ENCODE measurements around the gene TRIO. TPM values are rescaled to one million over a fixed set of nuclear protein-coding genes. Genes with fewer than 3 reads are reported as not detected.

TRIO gene
- total RNA-seq, 4 donors from 2014 or later: 21.2 to 105 (median 47.6) TPM

GRCh38 chr5:14252793-14253192 lies 109.7 kb downstream of the TRIO start:
- no peak for TF ChIP-seq POLR2A (IDR thresholded peaks at IDR 0.05)
- TF ChIP-seq CTCF (IDR thresholded peaks at IDR 0.05): no peak
- 79 to 91% methylated on average over 3 to 4 of the region's 4 CpGs for WGBS, 2 donors
- Histone ChIP-seq H3K4me3 (no peak overlapping the region), H3K36me3 (no peaks in the 10 kb centered on the region), H3K27ac (no peak overlapping the region), H3K4me1 (peaks cover 0 to 43% (median 5%) of the 10 kb centered on the region in 3 donors), H3K9me3 (peaks cover 0 to 4% (median 3%) of the 10 kb centered on the region in 3 donors), H3K27me3 (no peaks in the 10 kb centered on the region)
- no peak for DNase-seq
- intact Hi-C loops (cut with DNase I): no loop called here

- Histone ChIP-seq H3K4me1 (peaks cover 0 to 58% (median 4%) of the 10 kb centered on the region in 3 donors), H3K4me3 (no peak overlapping the region), H3K27ac (peak overlapping the region in 2 of 4 donors; percentile 27 to 48), H3K36me3 (no peaks in the 10 kb centered on the region), H3K9me3 (peaks cover 0 to 4% (median 3%) of the 10 kb centered on the region in 3 donors), H3K27me3 (no peaks in the 10 kb centered on the region)
- 73 to 80% methylated on average over 2 of the region's 2 CpGs for WGBS, 2 donors
- no peak for DNase-seq
- TF ChIP-seq CTCF (IDR thresholded peaks at IDR 0.05) (no peak), POLR2A (IDR thresholded peaks at IDR 0.05) (no peak)
- intact Hi-C loops (cut with DNase I): no loop called here
These were observed 111.5 kb downstream of the TRIO start for GRCh38 chr5:14254686-14255085.

- Histone ChIP-seq H3K9me3 (peaks cover 0 to 4% (median 3%) of the 10 kb centered on the region in 3 donors), H3K36me3 (no peaks in the 10 kb centered on the region), H3K4me1 (peaks cover 3 to 57% (median 4%) of the 10 kb centered on the region in 3 donors), H3K4me3 (no peak overlapping the region), H3K27ac (peak overlapping the region in 3 of 4 donors; percentile 2 to 22 (median 14)), H3K27me3 (no peaks in the 10 kb centered on the region)
- 81 to 82% methylated on average over 5 of the region's 5 CpGs for WGBS, 2 donors
- intact Hi-C loops (cut with DNase I): no loop called here
- no peak for DNase-seq
- TF ChIP-seq CTCF (IDR thresholded peaks at IDR 0.05) (no peak), POLR2A (IDR thresholded peaks at IDR 0.05) (no peak)
These were observed 113.0 kb downstream of the TRIO start for GRCh38 chr5:14256026-14256690.

- H3K27me3 ChIP-seq: no peaks in the 10 kb centered on the region
- no peak for TF ChIP-seq CTCF (IDR thresholded peaks at IDR 0.05)
- TF ChIP-seq POLR2A (IDR thresholded peaks at IDR 0.05): no peak
- intact Hi-C loops (cut with DNase I): no loop called here
- DNase-seq: no peak
- H3K9me3 ChIP-seq: peaks cover 0 to 4% (median 3%) of the 10 kb centered on the region in 3 donors
- H3K27ac ChIP-seq: peak overlapping the region in 2 of 4 donors; percentile 13 to 14
- H3K36me3 ChIP-seq: no peaks in the 10 kb centered on the region
- H3K4me3 ChIP-seq: no peak overlapping the region
- H3K4me1 ChIP-seq: peaks cover 4 to 58% (median 4%) of the 10 kb centered on the region in 3 donors
- 78 to 81% methylated on average over 10 to 11 of the region's 11 CpGs for WGBS, 2 donors
These were observed 113.7 kb downstream of the TRIO start for GRCh38 chr5:14256756-14257393.

GRCh38 chr5:14257995-14258403 lies 114.9 kb downstream of the TRIO start:
- DNase-seq: no peak
- intact Hi-C loops (cut with DNase I): no loop called here
- 66 to 95% methylated on average over 6 of the region's 7 CpGs for WGBS, 2 donors
- H3K27me3 ChIP-seq: no peaks in the 10 kb centered on the region
- TF ChIP-seq CTCF (IDR thresholded peaks at IDR 0.05): no peak
- no peak for TF ChIP-seq POLR2A (IDR thresholded peaks at IDR 0.05)
- peaks cover 0 to 4% (median 3%) of the 10 kb centered on the region in 3 donors for H3K9me3 ChIP-seq
- peaks cover 4 to 64% (median 4%) of the 10 kb centered on the region in 3 donors for H3K4me1 ChIP-seq
- peak overlapping the region in 2 of 4 donors; percentile 23 to 41 for H3K27ac ChIP-seq
- H3K36me3 ChIP-seq: no peaks in the 10 kb centered on the region
- H3K4me3 ChIP-seq: no peak overlapping the region
